IMR-90 (cell line): Measurements from ENCODE around the gene NES. TPM values are rescaled to one million over a fixed set of nuclear protein-coding genes. Genes with fewer than 3 reads are reported as not detected.

Experiments used
- ATAC-seq: fragments of 200-7000 bp; cut with Tn5 transposase; 2 replicates; pipeline ENCODE4 v1.9.1; 2020; ENCODE audit warnings: low read depth, mild to moderate bottlenecking, moderate library complexity
- BruUV-seq: library from RNA; stranded (reverse); fragments of 400-500 nt; replicated peaks from 2 replicates; lab custom pipeline; 2021; lab: Mats Ljungman, UMichigan
- CTCF ChIA-PET: fragments of 300-600 bp; formaldehyde crosslinking; extraction: SDS; loops from one replicate; lab custom pipeline; 2021; ENCODE audit warnings: antibody characterized with exemption; lab: Yijun Ruan, JAX
- POLR2A ChIA-PET: fragments of 300-600 bp; sonication (Branson Sonifier 250); formaldehyde crosslinking; loops from one replicate; lab custom pipeline; 2022; ENCODE audit warnings: antibody characterized with exemption; ENCODE audit not compliant: unreplicated experiment; lab: Charles Lee
- DNase-seq: peaks from one replicate; pipeline ENCODE4 v3.0.0; 2013
- H2AFZ ChIP-seq: replicated peaks from 2 replicates; pipeline ENCODE3; 2013; ENCODE audit warnings: low read length, mild to moderate bottlenecking; ENCODE audit not compliant: poor library complexity
- H2AK5ac ChIP-seq: 2 replicates; pipeline ENCODE4 v1.6.1; 2013; ENCODE audit warnings: low read depth, low read length, inconsistent platforms
- H2AK9ac ChIP-seq: replicated peaks from 2 replicates; pipeline ENCODE3; 2013; ENCODE audit warnings: mild to moderate bottlenecking, low read depth, low read length, moderate library complexity; ENCODE audit not compliant: poor library complexity
- H2BK120ac ChIP-seq: 2 replicates; pipeline ENCODE4 v1.6.1; 2013; ENCODE audit warnings: low read depth, low read length, inconsistent platforms
- H2BK15ac ChIP-seq: 3 replicates; pipeline ENCODE4 v1.6.1; 2013; ENCODE audit warnings: low read depth, low read length, inconsistent platforms
- H2BK20ac ChIP-seq: 2 replicates; pipeline ENCODE4 v1.6.1; 2013; ENCODE audit warnings: low read depth, mild to moderate bottlenecking, inconsistent platforms, low read length, moderate library complexity
- H2BK5ac ChIP-seq: 2 replicates; pipeline ENCODE4 v1.6.1; 2013; ENCODE audit warnings: mild to moderate bottlenecking, low read depth, low read length, inconsistent platforms; ENCODE audit not compliant: poor library complexity, severe bottlenecking
- H3K14ac ChIP-seq: replicated peaks from 2 replicates; pipeline ENCODE4 v1.6.1; 2013; ENCODE audit warnings: low read depth, low read length, inconsistent platforms
- H3K18ac ChIP-seq: 2 replicates; pipeline ENCODE4 v1.6.1; 2013; ENCODE audit warnings: low read depth, low read length, control low read depth
- H3K23ac ChIP-seq: 2 replicates; pipeline ENCODE4 v1.6.1; 2013; ENCODE audit warnings: low read depth, low read length, inconsistent platforms
- H3K27ac ChIP-seq: 2 replicates; pipeline ENCODE4 v1.5.1; 2013; ENCODE audit warnings: mild to moderate bottlenecking, control low read depth, low read length; ENCODE audit not compliant: insufficient read depth
- H3K27me3 ChIP-seq: 2 replicates; pipeline ENCODE4 v1.6.1; 2013; ENCODE audit warnings: low read length; ENCODE audit not compliant: control insufficient read depth, insufficient read depth
- H3K36me3 ChIP-seq: 2 replicates; pipeline ENCODE4 v1.6.1; 2013; ENCODE audit warnings: low read length, mixed read lengths; ENCODE audit not compliant: control insufficient read depth, insufficient read depth
- H3K4ac ChIP-seq: 2 replicates; pipeline ENCODE4 v1.6.1; 2013; ENCODE audit warnings: low read depth, low read length, inconsistent platforms
- H3K4me1 ChIP-seq: 2 replicates; pipeline ENCODE4 v1.6.1; 2013; ENCODE audit warnings: low read length, mixed read lengths; ENCODE audit not compliant: control insufficient read depth, insufficient read depth
- H3K4me2 ChIP-seq: 2 replicates; pipeline ENCODE4 v1.6.1; 2013; ENCODE audit warnings: low read depth, mild to moderate bottlenecking, control low read depth, low read length, moderate library complexity
- H3K4me3 ChIP-seq: 2 replicates; pipeline ENCODE4 v1.5.1; 2013; ENCODE audit warnings: low read depth, mild to moderate bottlenecking, control low read depth, low read length, moderate library complexity; ENCODE audit not compliant: insufficient read depth
- H3K56ac ChIP-seq: 2 replicates; pipeline ENCODE4 v1.6.1; 2013; ENCODE audit warnings: low read length, inconsistent platforms; ENCODE audit not compliant: insufficient read depth; ENCODE audit errors: extremely low read depth
- H3K79me1 ChIP-seq, 2 experiments: 2 replicates each; pipeline ENCODE4 v1.6.1; 2013; ENCODE audit warnings: low read length in 2 of 2, inconsistent platforms in 1 of 2, low read depth in 1 of 2
- H3K9ac ChIP-seq: 2 replicates; pipeline ENCODE4 v1.6.1; 2013; ENCODE audit warnings: low read depth, low read length, control low read depth
- H3K9me1 ChIP-seq: 2 replicates; pipeline ENCODE4 v1.6.1; 2013; ENCODE audit warnings: low read length, inconsistent platforms; ENCODE audit not compliant: insufficient read depth
- H3K9me3 ChIP-seq: 2 replicates; pipeline ENCODE4 v1.6.1; 2013; ENCODE audit warnings: low read length; ENCODE audit not compliant: control insufficient read depth, insufficient read depth
- H4K20me1 ChIP-seq: 2 replicates; pipeline ENCODE4 v1.6.1; 2013; ENCODE audit warnings: low read length, inconsistent platforms; ENCODE audit not compliant: insufficient read depth
- H4K5ac ChIP-seq: 2 replicates; pipeline ENCODE4 v1.6.1; 2013; ENCODE audit warnings: mild to moderate bottlenecking, low read depth, low read length, control low read depth
- H4K8ac ChIP-seq, 2 experiments: 2 replicates each; pipeline ENCODE4 v1.6.1; 2013; ENCODE audit warnings: low read depth in 2 of 2, low read length in 2 of 2, control low read depth in 1 of 2, inconsistent platforms in 1 of 2
- H4K91ac ChIP-seq: 2 replicates; pipeline ENCODE4 v1.6.1; 2013; ENCODE audit warnings: low read depth, low read length, inconsistent platforms; ENCODE audit not compliant: insufficient read depth
- BHLHE40 ChIP-seq: fragments of 150-350 bp; IDR thresholded peaks from 2 replicates; pipeline ENCODE4 v1.6.1; 2016; ENCODE audit warnings: mild to moderate bottlenecking, low read depth, low read length
- RAD21 ChIP-seq: IDR thresholded peaks from 2 replicates; pipeline ENCODE4 v1.6.1; 2012; ENCODE audit warnings: low read length, improper control_type of control experiment
- WGBS, 2 experiments: methylation state at CpG; one replicate each; pipeline versions ENCODE4 v1.1.5 to v1.1.7; 2013; ENCODE audit warnings: missing lambda C conversion rate in 2 of 2; ENCODE audit not compliant: insufficient read length in 1 of 2; ENCODE audit errors: extremely low coverage in 2 of 2; 5-methylcytosine and 5-hydroxymethylcytosine counted together
- dilution Hi-C: fragments of 300-500 bp; cut with HindIII; formaldehyde crosslinking; loops from one replicate; pipeline ENCODE4 v1.14.3; 2018; ENCODE audit warnings: low sequenced_read_pairs; ENCODE audit not compliant: unreplicated experiment
- in situ Hi-C: fragments of 300-500 bp; cut with MboI; formaldehyde crosslinking; loops from 3 replicates; pipeline ENCODE4 v1.14.3; 2019; ENCODE audit warnings: low sequenced_read_pairs, inconsistent platforms, mixed read lengths
- intact Hi-C: fragments of 100-400 bp; cut with micrococcal nuclease; formaldehyde crosslinking; loops from 2 replicates; pipeline ENCODE4 v1.10.0; 2022
- polyA plus RNA-seq, 3 experiments: library from polyadenylated mRNA; depleted of rRNA; stranded (reverse); fragments of >200 nt; gene quantifications; 2 replicates each; pipeline ENCODE4 v1.2.3, GENCODE V29; 2012; ENCODE audit warnings: low replicate concordance in 1 of 3
- total RNA-seq: library from RNA; depleted of rRNA; stranded (reverse); fragments of >200 nt; gene quantifications from 2 replicates; pipeline ENCODE4 v1.2.3, GENCODE V29; 2012
- TF ChIP-seq, protein P1 (sequence below): conservative IDR thresholded peaks from 2 replicates; pipeline ENCODE4 v1.5.1; 2012; ENCODE audit warnings: mild to moderate bottlenecking, low read depth, low read length, improper control_type of control experiment

The NES gene
- total and polyA plus RNA-seq, 2 of the 4 experiments (the other 2 are of a cell fraction), result 25.3 to 40.1 TPM

DNA sequence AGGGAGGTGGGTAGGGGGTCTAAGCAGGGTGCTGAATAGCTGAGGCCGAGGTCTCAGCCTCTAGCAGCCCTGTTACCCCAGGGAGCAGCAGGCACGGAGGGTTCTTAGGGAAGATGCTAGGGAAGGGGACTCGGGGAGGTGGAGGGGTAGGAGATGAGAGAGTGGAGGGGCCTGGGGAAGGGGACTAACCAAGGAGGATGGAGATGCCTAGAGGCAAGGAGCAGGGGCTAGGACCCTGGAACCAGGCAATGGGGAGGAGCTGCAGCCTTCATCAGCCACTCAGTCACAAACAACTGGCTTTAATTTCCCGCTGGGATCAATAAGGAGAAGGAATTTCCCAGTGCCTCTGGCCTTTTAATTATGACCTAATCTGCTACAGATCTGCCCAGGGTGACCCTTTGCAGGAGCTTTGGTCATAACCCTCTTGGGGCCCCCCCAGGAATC is 31.0 kb upstream of the NES start:
- no peak overlapping the region for H3K23ac ChIP-seq
- in situ Hi-C loops, result no loop called here
- no peak overlapping the region for H2BK15ac ChIP-seq
- H2AK9ac ChIP-seq, result peak overlapping the region; percentile 87
- H3K4me3 ChIP-seq, result no peak overlapping the region
- H3K56ac ChIP-seq, result no peak overlapping the region
- no peak overlapping the region for H3K18ac ChIP-seq
- H3K4me1 ChIP-seq, result peaks cover 52% of the 10 kb centered on the region
- no peaks in the 10 kb centered on the region for H4K20me1 ChIP-seq
- peak overlapping the region; percentile 74 for H3K4ac ChIP-seq
- no peak overlapping the region for H4K8ac ChIP-seq
- no peak overlapping the region for H3K14ac ChIP-seq
- TF ChIP-seq RAD21, result no peak
- TF ChIP-seq BHLHE40, result no peak
- TF ChIP-seq, protein P1, sequence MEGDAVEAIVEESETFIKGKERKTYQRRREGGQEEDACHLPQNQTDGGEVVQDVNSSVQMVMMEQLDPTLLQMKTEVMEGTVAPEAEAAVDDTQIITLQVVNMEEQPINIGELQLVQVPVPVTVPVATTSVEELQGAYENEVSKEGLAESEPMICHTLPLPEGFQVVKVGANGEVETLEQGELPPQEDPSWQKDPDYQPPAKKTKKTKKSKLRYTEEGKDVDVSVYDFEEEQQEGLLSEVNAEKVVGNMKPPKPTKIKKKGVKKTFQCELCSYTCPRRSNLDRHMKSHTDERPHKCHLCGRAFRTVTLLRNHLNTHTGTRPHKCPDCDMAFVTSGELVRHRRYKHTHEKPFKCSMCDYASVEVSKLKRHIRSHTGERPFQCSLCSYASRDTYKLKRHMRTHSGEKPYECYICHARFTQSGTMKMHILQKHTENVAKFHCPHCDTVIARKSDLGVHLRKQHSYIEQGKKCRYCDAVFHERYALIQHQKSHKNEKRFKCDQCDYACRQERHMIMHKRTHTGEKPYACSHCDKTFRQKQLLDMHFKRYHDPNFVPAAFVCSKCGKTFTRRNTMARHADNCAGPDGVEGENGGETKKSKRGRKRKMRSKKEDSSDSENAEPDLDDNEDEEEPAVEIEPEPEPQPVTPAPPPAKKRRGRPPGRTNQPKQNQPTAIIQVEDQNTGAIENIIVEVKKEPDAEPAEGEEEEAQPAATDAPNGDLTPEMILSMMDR, result no peak
- H3K27me3 ChIP-seq, result peaks cover 5% of the 10 kb centered on the region
- no peak overlapping the region for H2BK5ac ChIP-seq
- intact Hi-C loops, result loop anchor here (2.0 kb wide), 1 partner anchor 17 kb away; no protein-coding TSS in a partner anchor
- H2BK120ac ChIP-seq, result no peak overlapping the region
- ChIA-PET POLR2A (no interaction called here), CTCF (interaction anchor here (6.9 kb wide), 1 partner anchor 18 kb away, joined by 54 read pairs; no protein-coding TSS in a partner anchor)
- H3K27ac ChIP-seq, result no peak overlapping the region
- no peaks in the 10 kb centered on the region for H3K9me3 ChIP-seq
- no peak overlapping the region for H3K9ac ChIP-seq
- WGBS, 2 experiments, result 20% methylated on average over 2 of the region's 4 CpGs; no CpG with 5 or more reads in 1 of the 2 experiments
- H2AK5ac ChIP-seq, result no peak overlapping the region; the same call in 1 of the 2 replicates
- H4K5ac ChIP-seq, result no peak overlapping the region
- BruUV-seq, result no TSS peak
- H4K91ac ChIP-seq, result no peak overlapping the region
- ATAC-seq (no peak), DNase-seq (no peak)
- dilution Hi-C loops, result no loop called here
- H3K79me1 ChIP-seq, result no peaks in the 10 kb centered on the region
- H2AFZ ChIP-seq, result peak overlapping the region; percentile 49
- H3K9me1 ChIP-seq, result peaks cover 3% of the 10 kb centered on the region; the same call in 1 of the 2 replicates
- no peaks in the 10 kb centered on the region for H3K36me3 ChIP-seq
- no peak overlapping the region for H2BK20ac ChIP-seq
- H3K4me2 ChIP-seq, result no peak overlapping the region
